ENCODE data around the gene CAMK2B. TPM values are rescaled to one million over a fixed set of nuclear protein-coding genes. Genes with fewer than 3 reads are reported as not detected.
A peak's percentile ranks its signal among the peaks of the same experiment; 100 is the strongest.

CAMK2B gene
- total RNA-seq, 1 experiment from 2014 or later, result 0.31 TPM

- Histone ChIP-seq H3K27me3 (ENCODE audit: control insufficient read depth, insufficient read depth, low read length) (peaks cover 24% of the 10 kb centered on the region), H3K4me3 (ENCODE audit: insufficient read depth, low read depth, low read length) (no peak overlapping the region)
Observed at GRCh38 chr7:44308596-44309270, 16.7 kb downstream of the CAMK2B start.

GRCh38 chr7:44307905-44308595, 17.3 kb downstream of the CAMK2B start:
- Histone ChIP-seq H3K27me3 (ENCODE audit: control insufficient read depth, insufficient read depth, low read length) (peaks cover 24% of the 10 kb centered on the region), H3K36me3 (replicated peaks; ENCODE audit: control insufficient read depth, insufficient read depth, low read length) (no peaks in the 10 kb centered on the region), H3K4me3 (ENCODE audit: insufficient read depth, low read depth, low read length) (no peak overlapping the region)
- peak; percentile 53 for DNase-seq

More at GRCh38 chr7:44308596-44309270, 16.7 kb downstream of the CAMK2B start:
- H3K36me3 ChIP-seq (replicated peaks; ENCODE audit: control insufficient read depth, insufficient read depth, low read length), result no peaks in the 10 kb centered on the region
- DNase-seq, result peak; percentile 43

- no peaks in the 10 kb centered on the region for H3K36me3 ChIP-seq (replicated peaks; ENCODE audit: control insufficient read depth, insufficient read depth, low read length)
- peaks cover 24% of the 10 kb centered on the region for H3K27me3 ChIP-seq (ENCODE audit: control insufficient read depth, insufficient read depth, low read length)
- H3K4me3 ChIP-seq (ENCODE audit: insufficient read depth, low read depth, low read length), result no peak overlapping the region
- peak; percentile 76 for DNase-seq
Observed at GRCh38 chr7:44307301-44307900, 18.0 kb downstream of the CAMK2B start.

- H3K27me3 ChIP-seq (ENCODE audit: control insufficient read depth, insufficient read depth, low read length), result peaks cover 24% of the 10 kb centered on the region
- H3K36me3 ChIP-seq (replicated peaks; ENCODE audit: control insufficient read depth, insufficient read depth, low read length), result no peaks in the 10 kb centered on the region
- H3K4me3 ChIP-seq (ENCODE audit: insufficient read depth, low read depth, low read length), result no peak overlapping the region
- peak; percentile 13 for DNase-seq
Observed at GRCh38 chr7:44306606-44307005, 18.8 kb downstream of the CAMK2B start.

GRCh38 chr7:44305564-44306507, 19.6 kb downstream of the CAMK2B start:
- Histone ChIP-seq H3K36me3 (replicated peaks; ENCODE audit: control insufficient read depth, insufficient read depth, low read length) (no peaks in the 10 kb centered on the region), H3K4me3 (ENCODE audit: insufficient read depth, low read depth, low read length) (no peak overlapping the region), H3K27me3 (ENCODE audit: control insufficient read depth, insufficient read depth, low read length) (peaks cover 23% of the 10 kb centered on the region)
- peak; percentile 22 for DNase-seq

- no peaks in the 10 kb centered on the region; the same call in none of the 2 replicates for H3K27me3 ChIP-seq (ENCODE audit: control insufficient read depth, insufficient read depth, low read length)
- H3K4me3 ChIP-seq (ENCODE audit: insufficient read depth, low read depth, low read length), result no peak overlapping the region
- DNase-seq, result no peak
- H3K36me3 ChIP-seq (replicated peaks; ENCODE audit: control insufficient read depth, insufficient read depth, low read length), result no peaks in the 10 kb centered on the region
Observed at GRCh38 chr7:44294325-44295069, 30.9 kb downstream of the CAMK2B start.

- Histone ChIP-seq H3K36me3 (replicated peaks; ENCODE audit: control insufficient read depth, insufficient read depth, low read length) (no peaks in the 10 kb centered on the region), H3K27me3 (ENCODE audit: control insufficient read depth, insufficient read depth, low read length) (no peaks in the 10 kb centered on the region; the same call in none of the 2 replicates), H3K4me3 (ENCODE audit: insufficient read depth, low read depth, low read length) (no peak overlapping the region)
- DNase-seq, result peak; percentile 21
Observed at GRCh38 chr7:44293561-44294324, 31.7 kb downstream of the CAMK2B start.

- peak; percentile 24 for DNase-seq
- H3K4me3 ChIP-seq (ENCODE audit: insufficient read depth, low read depth, low read length), result no peak overlapping the region
- H3K27me3 ChIP-seq (ENCODE audit: control insufficient read depth, insufficient read depth, low read length), result no peaks in the 10 kb centered on the region; the same call in none of the 2 replicates
- H3K36me3 ChIP-seq (replicated peaks; ENCODE audit: control insufficient read depth, insufficient read depth, low read length), result no peaks in the 10 kb centered on the region
Observed at GRCh38 chr7:44292876-44293560, 32.4 kb downstream of the CAMK2B start.

- Histone ChIP-seq H3K27me3 (ENCODE audit: control insufficient read depth, insufficient read depth, low read length) (no peaks in the 10 kb centered on the region; the same call in none of the 2 replicates), H3K4me3 (ENCODE audit: insufficient read depth, low read depth, low read length) (no peak overlapping the region), H3K36me3 (replicated peaks; ENCODE audit: control insufficient read depth, insufficient read depth, low read length) (no peaks in the 10 kb centered on the region)
- no peak for DNase-seq
Observed at GRCh38 chr7:44292420-44292817, 33.0 kb downstream of the CAMK2B start.

GRCh38 chr7:44291733-44292419, 33.5 kb downstream of the CAMK2B start:
- Histone ChIP-seq H3K36me3 (replicated peaks; ENCODE audit: control insufficient read depth, insufficient read depth, low read length) (no peaks in the 10 kb centered on the region), H3K27me3 (ENCODE audit: control insufficient read depth, insufficient read depth, low read length) (no peaks in the 10 kb centered on the region; the same call in none of the 2 replicates), H3K4me3 (ENCODE audit: insufficient read depth, low read depth, low read length) (no peak overlapping the region)
- DNase-seq, result peak; percentile 11

- no peaks in the 10 kb centered on the region for H3K36me3 ChIP-seq (replicated peaks; ENCODE audit: control insufficient read depth, insufficient read depth, low read length)
- H3K4me3 ChIP-seq (ENCODE audit: insufficient read depth, low read depth, low read length), result no peak overlapping the region
- no peaks in the 10 kb centered on the region; the same call in none of the 2 replicates for H3K27me3 ChIP-seq (ENCODE audit: control insufficient read depth, insufficient read depth, low read length)
- DNase-seq, result peak; percentile 32
Observed at GRCh38 chr7:44291066-44291732, 34.2 kb downstream of the CAMK2B start.

GRCh38 chr7:44290252-44290620, 35.2 kb downstream of the CAMK2B start:
- Histone ChIP-seq H3K36me3 (replicated peaks; ENCODE audit: control insufficient read depth, insufficient read depth, low read length) (no peaks in the 10 kb centered on the region), H3K4me3 (ENCODE audit: insufficient read depth, low read depth, low read length) (no peak overlapping the region), H3K27me3 (ENCODE audit: control insufficient read depth, insufficient read depth, low read length) (no peaks in the 10 kb centered on the region; the same call in none of the 2 replicates)
- DNase-seq, result peak; percentile 62

All from H7 (cell line).